GM18909 (cell line): ENCODE results near the gene CADM2.

Experiments
- ATAC-seq: cut with Tn5 transposase; IDR thresholded peaks from one replicate; pipeline ENCODE4 v1.9.1; 2021; ENCODE audit warnings: mild to moderate bottlenecking; ENCODE audit not compliant: unreplicated experiment, poor library complexity

Gene CADM2

DNA sequence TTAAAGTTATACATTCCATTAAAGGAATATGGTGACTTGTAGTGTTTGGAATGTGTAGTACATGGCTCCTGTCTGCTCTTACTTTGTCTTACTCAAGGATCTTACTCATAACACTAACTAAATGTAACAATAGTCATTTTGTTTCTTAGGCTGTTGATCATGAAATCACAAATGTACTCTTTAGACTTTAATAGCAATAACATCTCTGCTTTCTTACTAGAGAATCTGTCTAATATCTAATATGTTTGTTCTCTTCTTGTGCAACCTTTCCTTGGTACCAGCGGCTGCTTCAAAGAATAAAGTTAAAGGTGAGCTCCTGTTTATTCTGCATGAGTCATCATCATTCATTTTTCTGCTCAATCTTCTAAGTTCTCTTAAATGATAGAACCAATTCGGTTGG, 767.5 kb downstream of the CADM2 start:
- no peak for ATAC-seq

DNA sequence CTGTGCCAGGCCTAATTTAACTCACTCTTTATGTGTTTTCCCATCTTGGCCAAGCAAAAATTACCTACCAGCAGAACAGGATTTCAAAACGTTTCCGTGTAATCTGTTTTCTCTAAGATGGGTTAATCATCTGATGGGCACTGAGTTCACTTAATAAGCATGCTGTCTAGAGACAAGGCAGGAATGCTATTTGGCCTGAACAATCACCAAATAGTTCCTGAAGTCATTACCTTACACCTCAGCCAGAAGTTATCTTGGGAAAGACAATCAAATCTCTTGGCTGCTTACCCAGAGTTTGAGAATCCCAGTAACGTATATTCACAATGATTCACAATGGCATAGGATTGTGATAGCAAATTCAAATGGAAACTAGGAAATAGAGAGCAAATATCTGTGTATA, 779.1 kb downstream of the CADM2 start:
- ATAC-seq: no peak

GRCh38 chr3:85740561-85740960, 781.8 kb downstream of the CADM2 start:
- no peak for ATAC-seq

DNA sequence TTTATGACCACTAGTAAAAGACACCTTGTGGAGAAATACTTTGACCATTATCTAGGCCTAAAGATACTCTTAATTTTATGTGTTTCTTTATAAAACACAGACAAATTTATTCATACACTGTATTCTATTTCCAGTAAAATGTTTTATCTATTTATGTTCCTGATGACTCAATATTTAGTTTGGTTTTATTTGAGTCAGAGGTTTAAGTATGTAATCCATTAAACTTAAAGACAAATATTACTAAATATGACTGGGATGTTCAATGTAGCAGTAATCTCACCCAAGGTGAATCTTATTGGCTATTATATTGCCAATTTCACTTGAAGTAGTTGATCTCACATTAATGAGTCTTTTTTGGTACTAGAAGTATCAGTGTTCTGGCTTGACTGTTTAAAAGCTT, 799.7 kb downstream of the CADM2 start:
- no peak for ATAC-seq

GRCh38 chr3:85760342-85760741, 801.6 kb downstream of the CADM2 start:
- ATAC-seq: no peak

DNA sequence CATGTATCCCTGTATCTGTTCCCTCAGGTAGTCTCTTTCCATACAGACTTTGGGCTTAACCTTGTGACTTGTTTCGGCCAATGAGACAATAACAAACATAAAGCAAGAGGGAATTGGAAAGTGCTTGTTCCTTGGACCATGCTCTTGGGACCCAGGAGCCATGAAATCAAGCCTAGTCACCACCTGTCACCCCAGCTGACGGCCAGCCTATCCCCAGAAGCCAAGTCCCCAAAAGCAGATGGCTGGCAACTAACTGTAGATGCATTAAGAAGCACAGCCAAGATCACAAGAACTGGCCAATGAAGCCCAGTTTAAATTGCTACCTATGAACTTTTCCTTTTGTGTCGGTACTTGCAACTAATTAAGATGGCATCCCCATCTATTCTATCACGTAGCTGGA, 822.0 kb downstream of the CADM2 start:
- ATAC-seq: no peak

DNA sequence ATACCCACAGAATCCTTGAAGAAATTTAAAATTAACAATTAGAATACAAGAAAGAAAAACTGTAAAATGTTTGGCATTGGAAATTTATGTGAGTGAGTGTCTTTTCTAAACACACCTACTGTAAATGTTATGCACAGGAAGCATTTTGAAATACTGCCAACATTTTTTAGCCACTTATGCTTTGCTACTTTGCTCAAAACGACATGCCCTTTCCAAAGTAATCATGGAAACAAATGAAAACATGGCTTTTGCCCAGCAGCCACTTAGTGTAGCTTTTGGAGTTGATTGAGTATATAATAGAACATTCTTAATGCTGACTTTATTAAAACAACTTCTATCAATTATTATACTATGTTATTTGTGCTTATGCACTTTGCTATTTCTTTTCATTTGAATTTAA, 823.0 kb downstream of the CADM2 start:
- no peak for ATAC-seq

DNA sequence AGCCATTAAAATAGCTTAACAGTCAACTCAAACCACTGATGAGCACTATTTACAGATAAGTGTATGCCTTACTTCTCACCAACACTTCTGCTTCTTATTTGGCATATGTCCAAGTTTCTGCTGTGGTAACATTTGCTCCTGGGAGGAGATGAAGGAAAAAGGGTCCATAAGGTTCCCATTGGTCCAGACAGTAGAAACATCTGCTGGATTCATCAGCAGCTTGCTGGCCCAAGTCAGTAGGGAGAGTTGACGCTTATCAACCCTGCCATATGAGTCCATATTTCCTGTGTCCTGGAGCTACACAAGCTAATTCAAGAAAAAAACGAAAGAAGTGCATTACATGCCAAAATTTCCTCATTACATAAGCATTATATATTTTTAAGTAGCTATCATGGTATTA, 824.5 kb downstream of the CADM2 start:
- no peak for ATAC-seq

DNA sequence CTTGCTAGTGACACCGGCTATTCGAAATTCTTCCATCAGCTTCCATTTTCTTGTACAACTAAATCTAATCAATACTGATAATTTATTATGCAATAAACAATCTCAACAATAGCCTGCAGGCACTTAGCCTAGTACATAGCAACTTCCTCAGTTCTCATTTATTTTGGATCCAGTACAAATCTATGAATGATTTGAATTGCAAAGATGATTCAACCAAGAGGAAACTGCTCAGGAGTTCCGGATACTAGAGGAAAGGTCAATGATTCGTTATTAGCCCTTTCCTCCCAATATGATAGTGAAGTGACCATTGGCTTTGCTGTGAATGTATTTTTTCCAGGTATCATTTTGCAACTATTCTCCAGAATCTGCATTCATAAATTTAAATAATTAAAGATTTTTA, 827.0 kb downstream of the CADM2 start:
- no peak for ATAC-seq

GRCh38 chr3:85790445-85791030, 831.7 kb downstream of the CADM2 start:
- ATAC-seq: no peak

DNA sequence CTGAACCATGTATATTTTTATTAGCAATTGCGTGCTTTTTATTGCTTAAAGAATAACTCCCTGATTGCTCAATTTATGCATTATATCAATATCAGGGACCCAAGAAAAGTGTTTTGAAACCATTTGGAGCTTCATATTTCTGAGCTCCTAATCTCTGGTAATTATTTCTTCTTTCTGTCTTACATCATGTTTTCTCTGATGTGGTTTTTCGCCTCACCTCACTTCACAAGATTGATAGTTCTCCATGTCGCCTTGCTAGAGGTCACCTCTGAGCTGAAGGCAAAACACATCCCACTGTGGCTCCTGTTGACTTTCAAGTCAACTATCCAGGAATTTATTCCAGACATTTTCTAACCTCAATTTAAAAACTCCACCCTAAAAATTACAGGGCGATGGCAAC, 837.4 kb downstream of the CADM2 start:
- no peak for ATAC-seq

- no peak for ATAC-seq
These were observed 841.9 kb downstream of the CADM2 start for GRCh38 chr3:85800676-85801075.

DNA sequence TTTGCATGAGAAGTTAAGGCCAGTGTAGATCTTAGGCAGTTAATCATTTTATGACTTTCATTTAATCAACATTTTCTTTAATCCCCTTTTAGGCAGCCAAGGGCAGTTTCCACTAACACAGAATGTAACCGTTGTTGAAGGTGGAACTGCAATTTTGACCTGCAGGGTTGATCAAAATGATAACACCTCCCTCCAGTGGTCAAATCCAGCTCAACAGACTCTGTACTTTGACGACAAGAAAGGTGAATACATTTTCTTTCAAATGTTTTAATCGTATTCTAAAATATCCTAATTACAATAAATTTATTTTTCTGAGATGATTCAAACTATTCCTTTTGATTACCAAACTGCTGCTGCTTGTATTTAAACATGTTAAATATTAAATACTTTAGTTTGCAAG, 843.2 kb downstream of the CADM2 start:
- ATAC-seq: no peak

- no peak for ATAC-seq
These were observed 850.0 kb downstream of the CADM2 start for GRCh38 chr3:85808755-85809154.

DNA sequence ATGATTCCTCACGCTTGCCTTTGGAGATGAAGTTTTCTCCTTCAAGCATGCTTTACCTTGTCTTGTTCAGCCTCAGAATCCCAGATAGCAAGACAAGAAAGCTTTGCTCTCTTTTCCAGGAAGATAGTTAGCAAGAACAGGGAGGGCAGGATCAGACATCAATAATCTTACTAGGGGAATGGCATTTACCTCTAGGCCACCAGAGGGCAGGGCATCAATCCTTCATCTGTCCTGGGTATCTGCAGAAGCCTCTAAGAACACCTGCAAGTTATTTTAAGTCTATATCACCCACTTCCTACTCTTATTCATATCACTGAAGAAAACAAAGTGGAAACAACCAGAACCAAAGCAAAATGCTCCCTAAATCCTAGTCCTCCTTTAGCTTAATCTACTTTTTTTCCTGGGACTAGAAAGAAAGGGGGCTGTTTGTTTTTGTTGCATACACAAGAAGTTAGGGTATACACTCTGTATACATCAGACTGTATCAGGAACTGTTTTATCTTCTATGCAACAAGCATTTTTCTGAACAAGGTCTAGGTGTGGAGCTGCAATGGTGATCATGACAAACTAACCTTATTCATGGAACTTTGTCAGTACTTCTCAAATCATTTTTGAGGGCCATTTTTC, 862.5 kb downstream of the CADM2 start:
- ATAC-seq: peak; percentile 63

- no peak for ATAC-seq
These were observed 877.2 kb downstream of the CADM2 start for GRCh38 chr3:85835857-85836440.

- ATAC-seq: no peak
These were observed 878.6 kb downstream of the CADM2 start for GRCh38 chr3:85837402-85837801.

DNA sequence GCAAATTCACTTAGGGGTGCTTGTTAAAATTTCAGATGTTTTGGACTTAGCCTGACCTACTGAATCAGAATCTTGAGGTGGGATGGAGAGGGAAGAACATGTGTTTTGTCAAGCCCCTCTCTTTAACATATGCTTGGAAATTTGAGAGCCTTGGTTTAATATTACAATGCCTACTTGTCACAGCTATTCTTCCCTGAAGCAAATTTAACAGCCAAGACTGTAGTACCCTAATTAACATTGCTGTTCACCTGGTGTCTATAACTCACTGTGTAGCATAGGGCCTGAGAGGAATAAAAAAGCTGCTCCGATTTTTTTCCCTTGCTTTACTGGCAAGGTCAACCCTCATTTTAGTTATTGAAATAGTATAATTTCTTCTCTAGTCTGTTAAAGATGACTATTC, 880.1 kb downstream of the CADM2 start:
- no peak for ATAC-seq

- no peak for ATAC-seq
These were observed 883.3 kb downstream of the CADM2 start for GRCh38 chr3:85842081-85842480.

DNA sequence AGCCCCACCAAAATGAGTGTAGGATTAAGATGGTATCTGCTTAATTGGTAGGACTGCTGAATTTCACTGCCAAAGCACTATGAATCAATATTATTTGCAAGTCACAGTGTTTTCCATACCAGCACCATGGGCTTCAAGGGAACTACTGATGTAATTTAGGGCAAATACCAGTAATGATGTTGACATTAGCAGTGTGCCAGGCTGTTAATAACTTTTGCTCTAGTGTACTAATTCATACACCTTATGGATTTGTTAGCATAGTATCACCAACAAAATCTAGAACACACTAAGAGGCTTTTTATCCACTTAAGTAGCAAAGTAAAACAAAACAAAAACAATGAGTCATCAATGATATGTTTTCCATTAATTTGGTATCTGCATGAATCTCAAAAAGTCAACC, 888.2 kb downstream of the CADM2 start:
- no peak for ATAC-seq

DNA sequence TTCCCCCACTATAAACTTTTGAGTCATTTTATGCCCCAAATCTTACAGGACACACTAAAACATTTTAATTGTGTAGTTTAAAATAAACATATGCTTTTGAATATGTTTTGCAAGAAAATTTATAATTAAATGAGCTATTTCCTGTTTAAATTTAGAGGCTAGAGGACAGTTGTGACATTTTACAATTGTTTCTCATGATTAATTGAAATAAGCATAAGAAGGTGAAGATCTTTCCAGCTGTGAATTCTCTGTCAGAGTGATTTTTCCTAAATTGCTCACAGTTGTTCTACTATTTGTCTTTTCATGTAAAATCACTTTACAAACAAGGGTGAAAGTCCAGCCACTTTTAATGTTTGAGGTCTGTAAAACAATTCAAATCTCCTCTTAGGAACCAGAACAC, 892.3 kb downstream of the CADM2 start:
- no peak for ATAC-seq

DNA sequence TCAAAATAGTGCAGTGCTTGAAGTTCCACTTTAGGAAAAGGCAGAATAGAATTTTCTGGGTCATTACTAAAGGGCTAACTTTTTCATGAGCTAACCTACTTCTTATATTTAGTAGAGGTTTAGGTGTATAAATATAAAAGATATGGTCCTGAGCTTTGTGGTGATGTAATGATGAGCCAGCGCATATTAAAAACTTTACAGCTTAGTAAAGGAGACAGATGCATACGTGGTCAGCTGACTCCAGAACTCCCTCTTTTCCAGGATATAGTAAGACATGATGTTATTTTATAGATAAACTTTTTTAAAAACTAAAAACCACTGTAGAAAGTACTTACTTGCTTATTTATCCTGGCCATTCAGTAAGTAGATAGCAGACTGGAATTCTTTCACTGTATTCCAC, 895.0 kb downstream of the CADM2 start:
- no peak for ATAC-seq
